GM19395 (cell line): ENCODE measurements around the gene TBC1D10B.
"Not testable (repeated sequence)": the region's sequence is repeated elsewhere in the genome, so short reads cannot be mapped to it uniquely, and the experiment has no call there.

ENCODE experiments used
- ATAC-seq: cut with Tn5 transposase; IDR thresholded peaks from one replicate; pipeline ENCODE4 v1.9.1; 2021; ENCODE audit warnings: mild to moderate bottlenecking, moderate library complexity; ENCODE audit not compliant: unreplicated experiment

Gene TBC1D10B

GRCh38 chr16:30337964-30338357, 32.3 kb downstream of the TBC1D10B start:
- not testable (repeated sequence) for ATAC-seq

GRCh38 chr16:30335598-30336474, 34.5 kb downstream of the TBC1D10B start:
- ATAC-seq = peak; percentile 32

- peak; percentile 72 for ATAC-seq
Observed at GRCh38 chr16:30335028-30335597, 35.2 kb downstream of the TBC1D10B start.

GRCh38 chr16:30334473-30334989, 35.8 kb downstream of the TBC1D10B start:
- peak; percentile 78 for ATAC-seq

- ATAC-seq = not testable (repeated sequence)
Observed at GRCh38 chr16:30324220-30324619, 46.1 kb downstream of the TBC1D10B start.

GRCh38 chr16:30318647-30319046, 51.6 kb downstream of the TBC1D10B start:
- not testable (repeated sequence) for ATAC-seq

DNA sequence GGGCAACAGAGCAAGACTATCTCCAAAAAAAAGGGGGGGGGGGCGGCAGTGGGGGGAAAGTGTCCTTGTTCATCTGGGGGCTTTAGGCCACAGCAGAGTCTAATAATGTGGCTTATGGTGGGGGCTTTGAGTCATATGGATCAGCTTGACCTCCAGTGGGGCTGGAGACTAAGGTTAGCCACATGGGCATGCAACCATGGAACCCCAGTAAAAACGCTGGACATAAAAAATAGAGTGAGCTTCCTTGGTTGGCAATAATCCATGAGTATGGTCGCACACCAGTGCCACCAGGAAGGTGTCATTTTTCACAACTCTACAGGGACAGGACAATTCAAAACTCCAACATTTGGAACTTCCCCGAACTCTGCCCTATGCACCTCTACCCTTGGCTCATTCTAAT, 59.4 kb downstream of the TBC1D10B start:
- not testable (repeated sequence) for ATAC-seq

GRCh38 chr16:30309255-30309654, 61.0 kb downstream of the TBC1D10B start:
- ATAC-seq = not testable (repeated sequence)
